ENCODE results near the gene AP2M1. TPM values are rescaled to one million over a fixed set of nuclear protein-coding genes. Genes with fewer than 3 reads are reported as not detected.

The AP2M1 gene
- total and polyA plus RNA-seq, 10 of the 15 experiments (the other 5 are each of a cell fraction or from before 2014, with no cell fraction given), result 65.6 to 356 (median 161) TPM

DNA sequence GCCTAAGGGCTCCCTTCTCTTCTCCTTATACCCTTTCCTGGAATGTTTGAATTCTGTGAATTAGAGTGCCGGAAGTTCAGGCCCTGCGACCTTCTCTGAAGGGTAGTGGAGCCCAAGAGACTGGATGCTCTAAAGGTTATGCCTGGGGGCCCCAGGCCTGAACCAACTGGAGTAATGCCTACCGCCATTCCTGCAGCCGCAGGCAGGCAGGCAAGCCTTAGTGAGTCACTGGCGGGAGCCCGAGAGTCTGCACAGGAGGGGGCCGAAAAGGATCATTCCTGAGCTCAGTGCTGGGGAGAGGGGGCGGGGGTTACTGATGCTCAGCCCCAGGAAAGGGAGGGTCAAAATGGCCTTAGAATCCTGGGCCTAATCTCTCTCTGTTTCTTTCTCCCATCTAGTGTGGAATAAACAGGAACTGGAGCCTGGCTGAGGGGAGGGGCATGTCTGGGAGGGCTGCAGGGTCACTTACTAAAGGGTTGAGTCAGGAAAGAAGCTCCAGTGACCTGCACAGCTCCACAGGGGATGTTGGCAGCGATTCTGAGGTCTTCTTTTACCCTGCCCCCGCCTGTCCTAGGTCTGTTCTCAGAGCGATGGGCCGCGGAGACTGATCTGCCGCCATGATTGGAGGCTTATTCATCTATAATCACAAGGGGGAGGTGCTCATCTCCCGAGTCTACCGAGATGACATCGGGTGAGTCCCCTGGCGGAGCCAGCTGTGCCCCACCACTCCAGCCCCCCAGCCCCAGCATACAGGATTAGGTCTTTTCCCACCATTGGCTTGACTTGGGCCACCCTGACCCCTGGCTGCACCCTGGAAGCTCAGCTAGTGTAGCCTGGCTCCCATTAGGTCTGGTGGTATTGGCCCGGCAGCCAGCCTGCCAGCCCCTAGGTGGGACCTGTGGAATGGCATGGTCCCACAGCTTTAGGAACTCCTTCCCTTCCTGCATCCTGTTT, 2.0 kb downstream of the AP2M1 start (continued):
- TF ChIP-seq, protein P1, sequence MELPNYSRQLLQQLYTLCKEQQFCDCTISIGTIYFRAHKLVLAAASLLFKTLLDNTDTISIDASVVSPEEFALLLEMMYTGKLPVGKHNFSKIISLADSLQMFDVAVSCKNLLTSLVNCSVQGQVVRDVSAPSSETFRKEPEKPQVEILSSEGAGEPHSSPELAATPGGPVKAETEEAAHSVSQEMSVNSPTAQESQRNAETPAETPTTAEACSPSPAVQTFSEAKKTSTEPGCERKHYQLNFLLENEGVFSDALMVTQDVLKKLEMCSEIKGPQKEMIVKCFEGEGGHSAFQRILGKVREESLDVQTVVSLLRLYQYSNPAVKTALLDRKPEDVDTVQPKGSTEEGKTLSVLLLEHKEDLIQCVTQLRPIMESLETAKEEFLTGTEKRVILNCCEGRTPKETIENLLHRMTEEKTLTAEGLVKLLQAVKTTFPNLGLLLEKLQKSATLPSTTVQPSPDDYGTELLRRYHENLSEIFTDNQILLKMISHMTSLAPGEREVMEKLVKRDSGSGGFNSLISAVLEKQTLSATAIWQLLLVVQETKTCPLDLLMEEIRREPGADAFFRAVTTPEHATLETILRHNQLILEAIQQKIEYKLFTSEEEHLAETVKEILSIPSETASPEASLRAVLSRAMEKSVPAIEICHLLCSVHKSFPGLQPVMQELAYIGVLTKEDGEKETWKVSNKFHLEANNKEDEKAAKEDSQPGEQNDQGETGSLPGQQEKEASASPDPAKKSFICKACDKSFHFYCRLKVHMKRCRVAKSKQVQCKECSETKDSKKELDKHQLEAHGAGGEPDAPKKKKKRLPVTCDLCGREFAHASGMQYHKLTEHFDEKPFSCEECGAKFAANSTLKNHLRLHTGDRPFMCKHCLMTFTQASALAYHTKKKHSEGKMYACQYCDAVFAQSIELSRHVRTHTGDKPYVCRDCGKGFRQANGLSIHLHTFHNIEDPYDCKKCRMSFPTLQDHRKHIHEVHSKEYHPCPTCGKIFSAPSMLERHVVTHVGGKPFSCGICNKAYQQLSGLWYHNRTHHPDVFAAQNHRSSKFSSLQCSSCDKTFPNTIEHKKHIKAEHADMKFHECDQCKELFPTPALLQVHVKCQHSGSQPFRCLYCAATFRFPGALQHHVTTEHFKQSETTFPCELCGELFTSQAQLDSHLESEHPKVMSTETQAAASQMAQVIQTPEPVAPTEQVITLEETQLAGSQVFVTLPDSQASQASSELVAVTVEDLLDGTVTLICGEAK (IDR thresholded peaks at IDR 0.05; ENCODE audit: borderline replicate concordance), result no peak
- TF ChIP-seq CREM (IDR thresholded peaks at IDR 0.05; ENCODE audit: low read depth) (no peak), CEBPZ (IDR thresholded peaks at IDR 0.05; ENCODE audit: low read depth, low read length) (no peak), MYB (IDR thresholded peaks at IDR 0.05; ENCODE audit: borderline replicate concordance, low read depth, low read length) (no peak), SP1 (IDR thresholded peaks at IDR 0.05; ENCODE audit: low read depth, low read length) (no peak)
- TF ChIP-seq, protein P2, sequence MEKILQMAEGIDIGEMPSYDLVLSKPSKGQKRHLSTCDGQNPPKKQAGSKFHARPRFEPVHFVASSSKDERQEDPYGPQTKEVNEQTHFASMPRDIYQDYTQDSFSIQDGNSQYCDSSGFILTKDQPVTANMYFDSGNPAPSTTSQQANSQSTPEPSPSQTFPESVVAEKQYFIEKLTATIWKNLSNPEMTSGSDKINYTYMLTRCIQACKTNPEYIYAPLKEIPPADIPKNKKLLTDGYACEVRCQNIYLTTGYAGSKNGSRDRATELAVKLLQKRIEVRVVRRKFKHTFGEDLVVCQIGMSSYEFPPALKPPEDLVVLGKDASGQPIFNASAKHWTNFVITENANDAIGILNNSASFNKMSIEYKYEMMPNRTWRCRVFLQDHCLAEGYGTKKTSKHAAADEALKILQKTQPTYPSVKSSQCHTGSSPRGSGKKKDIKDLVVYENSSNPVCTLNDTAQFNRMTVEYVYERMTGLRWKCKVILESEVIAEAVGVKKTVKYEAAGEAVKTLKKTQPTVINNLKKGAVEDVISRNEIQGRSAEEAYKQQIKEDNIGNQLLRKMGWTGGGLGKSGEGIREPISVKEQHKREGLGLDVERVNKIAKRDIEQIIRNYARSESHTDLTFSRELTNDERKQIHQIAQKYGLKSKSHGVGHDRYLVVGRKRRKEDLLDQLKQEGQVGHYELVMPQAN (conservative IDR thresholded peaks at IDR 0.05), result no peak

Data from GM12878 (cell line).